DMS153 treated with DMSO at 0.1 percent for 48 hours (cell line): ENCODE measurements around the gene TSHZ1.
"Not testable (repeated sequence)": the region's sequence is repeated elsewhere in the genome, so short reads cannot be mapped to it uniquely, and the experiment has no call there.

Source experiments
- DNase-seq: peaks from one replicate; lab custom pipeline; 2025; ENCODE audit not compliant: unreplicated experiment; lab: John Stamatoyannopoulos, UW

The TSHZ1 gene

GRCh38 chr18:75291460-75291859 is 80.9 kb downstream of the TSHZ1 start:
- no peak for DNase-seq

GRCh38 chr18:75293591-75293990 is 83.0 kb downstream of the TSHZ1 start:
- DNase-seq, result no peak

GRCh38 chr18:75297731-75298130 is 87.1 kb downstream of the TSHZ1 start:
- DNase-seq, result no peak

GRCh38 chr18:75304678-75305557 is 94.3 kb downstream of the TSHZ1 start:
- DNase-seq, result no peak

- DNase-seq, result no peak
Measured at GRCh38 chr18:75305984-75306383, 95.4 kb downstream of the TSHZ1 start.

- no peak for DNase-seq
Measured at GRCh38 chr18:75307530-75307929, 96.9 kb downstream of the TSHZ1 start.

- no peak for DNase-seq
Measured at GRCh38 chr18:75309564-75309963, 99.0 kb downstream of the TSHZ1 start.

- no peak for DNase-seq
Measured at GRCh38 chr18:75314117-75314516, 103.5 kb downstream of the TSHZ1 start.

GRCh38 chr18:75314606-75315005 is 104.0 kb downstream of the TSHZ1 start:
- no peak for DNase-seq

GRCh38 chr18:75316223-75316622 is 105.6 kb downstream of the TSHZ1 start:
- DNase-seq, result no peak

- DNase-seq, result no peak
Measured at GRCh38 chr18:75316826-75317225, 106.2 kb downstream of the TSHZ1 start.

GRCh38 chr18:75317300-75317699 is 106.7 kb downstream of the TSHZ1 start:
- DNase-seq, result no peak

GRCh38 chr18:75317703-75318102 is 107.1 kb downstream of the TSHZ1 start:
- no peak for DNase-seq

- DNase-seq, result no peak
Measured at GRCh38 chr18:75319905-75320304, 109.3 kb downstream of the TSHZ1 start.

GRCh38 chr18:75320506-75320905 is 109.9 kb downstream of the TSHZ1 start:
- DNase-seq, result no peak

- DNase-seq, result no peak
Measured at GRCh38 chr18:75321431-75321830, 110.8 kb downstream of the TSHZ1 start.

GRCh38 chr18:75322206-75322605 is 111.6 kb downstream of the TSHZ1 start:
- no peak for DNase-seq

GRCh38 chr18:75323821-75324585 is 113.4 kb downstream of the TSHZ1 start:
- DNase-seq, result no peak

GRCh38 chr18:75324686-75325257 is 114.2 kb downstream of the TSHZ1 start:
- no peak for DNase-seq

GRCh38 chr18:75329753-75330152 is 119.2 kb downstream of the TSHZ1 start:
- DNase-seq, result not testable (repeated sequence)

GRCh38 chr18:75330308-75330707 is 119.7 kb downstream of the TSHZ1 start:
- no peak for DNase-seq

GRCh38 chr18:75334869-75335268 is 124.3 kb downstream of the TSHZ1 start:
- no peak for DNase-seq
